A673 (cell line): ENCODE data around the gene WNT7A. TPM values are rescaled to one million over a fixed set of nuclear protein-coding genes. Genes with fewer than 3 reads are reported as not detected.

Source experiments
- BruUV-seq: library from RNA; stranded (reverse); fragments of 400-500 nt; replicated peaks from 2 replicates; lab custom pipeline; 2021; lab: Mats Ljungman, UMichigan
- CTCF ChIA-PET: fragments of 300-600 bp; sonication (Branson Sonifier 250); formaldehyde crosslinking; loops from one replicate; lab custom pipeline; 2022; ENCODE audit warnings: antibody characterized with exemption; lab: Charles Lee
- POLR2A ChIA-PET: fragments of 300-600 bp; sonication (Branson Sonifier 250); formaldehyde crosslinking; loops from one replicate; lab custom pipeline; 2022; ENCODE audit warnings: antibody characterized with exemption; ENCODE audit not compliant: low non-redundant PET; lab: Charles Lee
- DNase-seq: peaks from one replicate; pipeline ENCODE4 v3.0.0-alpha.2; 2015; ENCODE audit warnings: low spot score
- H3K27ac ChIP-seq: fragments of 200-600 bp; sonication (generic); 2 replicates; pipeline ENCODE4 v1.5.1; 2016; ENCODE audit warnings: mixed run types, low read depth, mild to moderate bottlenecking, mixed read lengths, antibody characterized with exemption, low read length; ENCODE audit not compliant: poor library complexity, severe bottlenecking
- H3K27me3 ChIP-seq: fragments of 200-600 bp; sonication (generic); replicated peaks from 2 replicates; pipeline ENCODE4 v1.6.1; 2017; ENCODE audit warnings: mixed run types, low read depth, mild to moderate bottlenecking, mixed read lengths, antibody characterized with exemption, low read length; ENCODE audit not compliant: insufficient read depth, poor library complexity
- H3K36me3 ChIP-seq: fragments of 200-600 bp; sonication (generic); 2 replicates; pipeline ENCODE4 v1.6.1; 2016; ENCODE audit warnings: mixed run types, mild to moderate bottlenecking, mixed read lengths, antibody characterized with exemption, low read length; ENCODE audit not compliant: insufficient read depth, poor library complexity, severe bottlenecking
- H3K4me1 ChIP-seq: fragments of 200-600 bp; sonication (generic); 2 replicates; pipeline ENCODE4 v1.6.1; 2017; ENCODE audit warnings: mixed run types, mild to moderate bottlenecking, mixed read lengths, antibody characterized with exemption, low read length; ENCODE audit not compliant: insufficient read depth, poor library complexity, severe bottlenecking
- H3K4me3 ChIP-seq: fragments of 200-600 bp; sonication (generic); 2 replicates; pipeline ENCODE4 v1.5.1; 2016; ENCODE audit warnings: low read depth, mixed run types, mild to moderate bottlenecking, mixed read lengths, low read length; ENCODE audit not compliant: poor library complexity, severe bottlenecking
- H3K9me3 ChIP-seq: fragments of 200-600 bp; sonication (generic); 2 replicates; pipeline ENCODE4 v1.6.1; 2016; ENCODE audit warnings: mixed run types, low read depth, mild to moderate bottlenecking, mixed read lengths, antibody characterized with exemption, low read length; ENCODE audit not compliant: poor library complexity, severe bottlenecking
- CTCF ChIP-seq: fragments of 300-800, 200-600 bp; sonication (generic); conservative IDR thresholded peaks from 2 replicates; pipeline ENCODE4 v1.5.1; 2017; ENCODE audit warnings: low read depth, mild to moderate bottlenecking, antibody characterized with exemption, low read length, moderate library complexity, mixed read lengths
- EZH2 ChIP-seq: fragments of 200-600 bp; sonication (generic); IDR thresholded peaks from 2 replicates; pipeline ENCODE4 v1.6.1; 2017; ENCODE audit warnings: borderline replicate concordance, low read depth, mild to moderate bottlenecking, mixed read lengths, antibody characterized with exemption, low read length; ENCODE audit not compliant: poor library complexity, severe bottlenecking
- intact Hi-C: fragments of 100-400 bp; cut with micrococcal nuclease; formaldehyde crosslinking; loops from one replicate; pipeline ENCODE4 v1.10.0; 2022; ENCODE audit not compliant: unreplicated experiment
- total RNA-seq: library from RNA; stranded (reverse); gene quantifications from 2 replicates; pipeline ENCODE4 v1.2.3, GENCODE V29; 2021

Gene WNT7A
- total RNA-seq, 1 experiment from 2014 or later: not detected

- no peaks in the 10 kb centered on the region for H3K36me3 ChIP-seq
- peaks cover 31% of the 10 kb centered on the region for H3K9me3 ChIP-seq
- BruUV-seq: no TSS peak
- ChIA-PET CTCF (no interaction called here), POLR2A (no interaction called here)
- no peaks in the 10 kb centered on the region for H3K4me1 ChIP-seq
- H3K27ac ChIP-seq: no peak overlapping the region
- H3K27me3 ChIP-seq: no peaks in the 10 kb centered on the region
- no peak for TF ChIP-seq CTCF
- intact Hi-C loops: no loop called here
- no peak for DNase-seq
- H3K4me3 ChIP-seq: no peak overlapping the region
These were observed 64.7 kb downstream of the WNT7A start for GRCh38 chr3:13815088-13815683.

- TF ChIP-seq CTCF: no peak
- TF ChIP-seq EZH2: no peak
- DNase-seq: no peak
- BruUV-seq: no TSS peak
- Histone ChIP-seq H3K4me1 (no peaks in the 10 kb centered on the region), H3K9me3 (peaks cover 31% of the 10 kb centered on the region), H3K4me3 (no peak overlapping the region), H3K27me3 (no peaks in the 10 kb centered on the region), H3K36me3 (no peaks in the 10 kb centered on the region), H3K27ac (no peak overlapping the region)
- CTCF ChIA-PET: no interaction called here
- intact Hi-C loops: no loop called here
- POLR2A ChIA-PET: no interaction called here
These were observed 67.8 kb downstream of the WNT7A start for GRCh38 chr3:13812034-13812471.

GRCh38 chr3:13811614-13812013 lies 68.3 kb downstream of the WNT7A start:
- TF ChIP-seq EZH2 (no peak), CTCF (no peak)

More at GRCh38 chr3:13811614-13812013, 68.3 kb downstream of the WNT7A start:
- H3K27me3 ChIP-seq: no peaks in the 10 kb centered on the region
- ChIA-PET POLR2A (no interaction called here), CTCF (no interaction called here)
- intact Hi-C loops: no loop called here
- BruUV-seq: no TSS peak
- H3K36me3 ChIP-seq: no peaks in the 10 kb centered on the region
- no peaks in the 10 kb centered on the region for H3K4me1 ChIP-seq
- H3K27ac ChIP-seq: no peak overlapping the region
- DNase-seq: no peak
- no peak overlapping the region for H3K4me3 ChIP-seq
- peaks cover 31% of the 10 kb centered on the region for H3K9me3 ChIP-seq
